Measurements from ENCODE around the gene ASS1. TPM values are rescaled to one million over a fixed set of nuclear protein-coding genes. Genes with fewer than 3 reads are reported as not detected.

The ASS1 gene
- total RNA-seq, 1 experiment from 2014 or later, result 26.2 TPM

GRCh38 chr9:130495067-130495466 lies 50.3 kb downstream of the ASS1 start:
- H3K4me1 ChIP-seq (ENCODE audit: control insufficient read depth, insufficient read depth, low read length), result no peaks in the 10 kb centered on the region
- in situ Hi-C loops (cut with HindIII; ENCODE audit: low pct_unique_long_range_greater_than_20kb, low sequenced_read_pairs), result no loop called here
- BruUV-seq (replicated peaks), result no TSS peak
- ChIA-PET POLR2A (no interaction called here), CTCF (no interaction called here)
- TF ChIP-seq POLR2AphosphoS5 (IDR thresholded peaks at IDR 0.05; ENCODE audit: low read depth, low read length) (no peak), CTCF (IDR thresholded peaks at IDR 0.05) (no peak), REST (IDR thresholded peaks at IDR 0.05; ENCODE audit: insufficient read depth in 1 of 2, low read depth in 2 of 2, low read length in 1 of 2) (no peak), SIN3A (IDR thresholded peaks at IDR 0.05; ENCODE audit: borderline replicate concordance, insufficient read depth, low read depth, low read length) (no peak), TCF7L2 (IDR thresholded peaks at IDR 0.05; ENCODE audit: low read depth, low read length) (no peak)
- ATAC-seq (no peak), DNase-seq (ENCODE audit: low read depth, low spot score) (no peak)
- H3K27ac ChIP-seq (ENCODE audit: low read length), result no peak overlapping the region
- no peaks in the 10 kb centered on the region for H3K36me3 ChIP-seq (ENCODE audit: control insufficient read depth, insufficient read depth, low read length)
- no peaks in the 10 kb centered on the region for H3K27me3 ChIP-seq (ENCODE audit: control insufficient read depth, insufficient read depth, low read length)
- intact Hi-C loops (cut with micrococcal nuclease; ENCODE audit: unreplicated experiment), result no loop called here
- H3K9me3 ChIP-seq (ENCODE audit: control insufficient read depth, insufficient read depth, low read depth, low read length), result no peaks in the 10 kb centered on the region
- no peak overlapping the region for H3K4me3 ChIP-seq (ENCODE audit: low read depth in 2 of 2, low read length in 2 of 2)

GRCh38 chr9:130497139-130497538 lies 52.4 kb downstream of the ASS1 start:
- POLR2A ChIA-PET, result no interaction called here
- no peak for TF ChIP-seq POLR2AphosphoS5 (IDR thresholded peaks at IDR 0.05; ENCODE audit: low read depth, low read length)
- no peak for TF ChIP-seq REST (IDR thresholded peaks at IDR 0.05; ENCODE audit: insufficient read depth in 1 of 2, low read depth in 2 of 2, low read length in 1 of 2)
- no peak for TF ChIP-seq CTCF (IDR thresholded peaks at IDR 0.05)
- Histone ChIP-seq H3K36me3 (ENCODE audit: control insufficient read depth, insufficient read depth, low read length) (no peaks in the 10 kb centered on the region), H3K9me3 (ENCODE audit: control insufficient read depth, insufficient read depth, low read depth, low read length) (no peaks in the 10 kb centered on the region), H3K4me3 (ENCODE audit: low read depth in 2 of 2, low read length in 2 of 2) (no peak overlapping the region), H3K27ac (ENCODE audit: low read length) (no peak overlapping the region), H3K4me1 (ENCODE audit: control insufficient read depth, insufficient read depth, low read length) (no peaks in the 10 kb centered on the region), H3K27me3 (ENCODE audit: control insufficient read depth, insufficient read depth, low read length) (no peaks in the 10 kb centered on the region)
- BruUV-seq (replicated peaks), result no TSS peak
- no peak for ATAC-seq
- DNase-seq (ENCODE audit: low read depth, low spot score), result no peak
- CTCF ChIA-PET, result no interaction called here
- in situ Hi-C loops (cut with HindIII; ENCODE audit: low pct_unique_long_range_greater_than_20kb, low sequenced_read_pairs), result no loop called here
- intact Hi-C loops (cut with micrococcal nuclease; ENCODE audit: unreplicated experiment), result no loop called here
